ENCODE measurements around the gene UCKL1. TPM values are rescaled to one million over a fixed set of nuclear protein-coding genes. Genes with fewer than 3 reads are reported as not detected.

UCKL1 gene
- total RNA-seq, 1 donor from 2014 or later, result 50.1 TPM

GRCh38 chr20:63894358-63895201 is 61.6 kb downstream of the UCKL1 start, which contains the start of gene DNAJC5:
Gene DNAJC5 (plus strand): TSS chr20:63895126. CDS start chr20:63928346, 33,220 bp downstream.
- intact Hi-C loops (cut with DNase I), result no loop called here
- Histone ChIP-seq H3K27me3 (no peaks in the 10 kb centered on the region), H3K9me3 (no peaks in the 10 kb centered on the region), H3K4me3 (peak within 1 kb of the TSS; percentile 57 to 66), H3K4me1 (peaks cover 46% of the 10 kb centered on the region), H3K36me3 (peaks cover 0 to 8% of the 10 kb centered on the region in 2 donors), H3K27ac (peak within 1 kb of the TSS; percentile 61)
- peak in 1 of 2 donors; percentile 91 for DNase-seq (ENCODE audit: extremely low spot score in 2 of 2)
- TF ChIP-seq POLR2A (IDR thresholded peaks at IDR 0.05), result peak in 1 of 2 donors; percentile 49
- TF ChIP-seq POLR2AphosphoS5 (IDR thresholded peaks at IDR 0.05; ENCODE audit: insufficient read depth in 1 of 2, low read depth in 1 of 2), result peak; percentile 63 to 81
- TF ChIP-seq, protein P1, sequence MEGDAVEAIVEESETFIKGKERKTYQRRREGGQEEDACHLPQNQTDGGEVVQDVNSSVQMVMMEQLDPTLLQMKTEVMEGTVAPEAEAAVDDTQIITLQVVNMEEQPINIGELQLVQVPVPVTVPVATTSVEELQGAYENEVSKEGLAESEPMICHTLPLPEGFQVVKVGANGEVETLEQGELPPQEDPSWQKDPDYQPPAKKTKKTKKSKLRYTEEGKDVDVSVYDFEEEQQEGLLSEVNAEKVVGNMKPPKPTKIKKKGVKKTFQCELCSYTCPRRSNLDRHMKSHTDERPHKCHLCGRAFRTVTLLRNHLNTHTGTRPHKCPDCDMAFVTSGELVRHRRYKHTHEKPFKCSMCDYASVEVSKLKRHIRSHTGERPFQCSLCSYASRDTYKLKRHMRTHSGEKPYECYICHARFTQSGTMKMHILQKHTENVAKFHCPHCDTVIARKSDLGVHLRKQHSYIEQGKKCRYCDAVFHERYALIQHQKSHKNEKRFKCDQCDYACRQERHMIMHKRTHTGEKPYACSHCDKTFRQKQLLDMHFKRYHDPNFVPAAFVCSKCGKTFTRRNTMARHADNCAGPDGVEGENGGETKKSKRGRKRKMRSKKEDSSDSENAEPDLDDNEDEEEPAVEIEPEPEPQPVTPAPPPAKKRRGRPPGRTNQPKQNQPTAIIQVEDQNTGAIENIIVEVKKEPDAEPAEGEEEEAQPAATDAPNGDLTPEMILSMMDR (IDR thresholded peaks at IDR 0.05), result no peak

DNA sequence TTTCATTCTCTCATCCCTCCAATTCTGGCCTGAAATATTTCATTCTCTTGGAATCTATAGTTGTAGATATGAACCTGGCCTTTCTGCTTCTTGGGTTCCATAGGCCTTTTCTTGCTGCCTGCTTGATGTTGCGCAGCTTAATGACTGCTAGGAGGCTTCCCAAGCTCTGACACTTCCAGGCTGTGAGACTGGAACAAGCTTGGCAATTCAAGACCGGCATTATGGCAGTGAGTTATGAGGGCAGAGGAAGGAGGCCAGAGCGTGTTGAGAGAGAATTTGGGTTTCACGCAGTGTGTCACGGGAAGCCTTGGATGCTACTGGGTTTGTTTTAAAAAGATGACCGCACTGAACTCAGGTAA is 62.2 kb downstream of the UCKL1 start:
- Histone ChIP-seq H3K4me3 (peak overlapping the region; percentile 57 to 66), H3K36me3 (peaks cover 0 to 8% of the 10 kb centered on the region in 2 donors), H3K4me1 (peaks cover 46% of the 10 kb centered on the region), H3K27ac (peak overlapping the region; percentile 61), H3K9me3 (no peaks in the 10 kb centered on the region), H3K27me3 (no peaks in the 10 kb centered on the region)
- TF ChIP-seq, protein P1 (IDR thresholded peaks at IDR 0.05), result no peak
- TF ChIP-seq POLR2A (IDR thresholded peaks at IDR 0.05), result no peak
- no peak for TF ChIP-seq POLR2AphosphoS5 (IDR thresholded peaks at IDR 0.05; ENCODE audit: insufficient read depth in 1 of 2, low read depth in 1 of 2)
- intact Hi-C loops (cut with DNase I), result no loop called here
- DNase-seq (ENCODE audit: extremely low spot score in 2 of 2), result no peak

GRCh38 chr20:63892402-63892801 is 63.8 kb downstream of the UCKL1 start:
- H3K9me3 ChIP-seq, result no peaks in the 10 kb centered on the region
- no peak overlapping the region for H3K4me3 ChIP-seq
- H3K36me3 ChIP-seq, result peaks cover 0 to 14% of the 10 kb centered on the region in 2 donors
- intact Hi-C loops (cut with DNase I), result no loop called here
- no peak for DNase-seq (ENCODE audit: extremely low spot score in 2 of 2)
- H3K27ac ChIP-seq, result no peak overlapping the region
- no peaks in the 10 kb centered on the region for H3K27me3 ChIP-seq
- H3K4me1 ChIP-seq, result peaks cover 42% of the 10 kb centered on the region
- TF ChIP-seq POLR2A (IDR thresholded peaks at IDR 0.05), result no peak
- TF ChIP-seq, protein P1 (IDR thresholded peaks at IDR 0.05), result no peak

GRCh38 chr20:63891061-63892002 is 64.9 kb downstream of the UCKL1 start:
- H3K36me3 ChIP-seq, result peaks cover 0 to 20% of the 10 kb centered on the region in 2 donors
- intact Hi-C loops (cut with DNase I), result no loop called here

More at GRCh38 chr20:63891061-63892002, 64.9 kb downstream of the UCKL1 start:
- DNase-seq (ENCODE audit: extremely low spot score in 2 of 2), result no peak
- no peaks in the 10 kb centered on the region for H3K27me3 ChIP-seq
- no peak overlapping the region for H3K4me3 ChIP-seq
- TF ChIP-seq, protein P1 (IDR thresholded peaks at IDR 0.05), result no peak
- no peak for TF ChIP-seq POLR2AphosphoS5 (IDR thresholded peaks at IDR 0.05; ENCODE audit: insufficient read depth in 1 of 2, low read depth in 1 of 2)
- no peak for TF ChIP-seq POLR2A (IDR thresholded peaks at IDR 0.05)
- H3K4me1 ChIP-seq, result peaks cover 31% of the 10 kb centered on the region
- no peaks in the 10 kb centered on the region for H3K9me3 ChIP-seq
- peak overlapping the region; percentile 24 for H3K27ac ChIP-seq
